HG02970 (cell line): Measurements from ENCODE around the gene DOCK11.
"Not testable (repeated sequence)": the region's sequence is repeated elsewhere in the genome, so short reads cannot be mapped to it uniquely, and the experiment has no call there.

Source experiments
- ATAC-seq: cut with Tn5 transposase; IDR thresholded peaks from one replicate; pipeline ENCODE4 v1.9.1; 2021; ENCODE audit warnings: mild to moderate bottlenecking, moderate library complexity, moderate number of reproducible peaks; ENCODE audit not compliant: unreplicated experiment, low FRiP score

Gene DOCK11

GRCh38 chrX:118564498-118564897 is 68.9 kb downstream of the DOCK11 start:
- ATAC-seq: no peak

DNA sequence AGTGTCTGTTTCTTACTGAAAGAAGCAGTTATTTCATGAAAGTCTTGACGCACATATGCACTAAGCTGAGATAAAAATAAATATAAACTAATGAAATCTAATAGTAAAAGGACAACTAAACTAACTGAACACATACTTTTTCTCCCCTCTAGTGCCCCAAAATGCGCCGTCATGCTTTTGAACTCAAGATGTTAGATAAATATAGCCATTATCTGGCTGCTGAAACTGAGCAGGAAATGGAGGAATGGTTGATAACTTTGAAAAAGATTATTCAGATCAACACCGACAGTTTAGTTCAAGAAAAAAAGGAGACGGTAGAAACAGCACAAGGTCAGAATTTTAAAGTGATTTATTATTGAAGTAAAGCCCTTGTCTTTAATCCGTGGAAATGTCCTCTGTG is 70.2 kb downstream of the DOCK11 start:
- no peak for ATAC-seq

DNA sequence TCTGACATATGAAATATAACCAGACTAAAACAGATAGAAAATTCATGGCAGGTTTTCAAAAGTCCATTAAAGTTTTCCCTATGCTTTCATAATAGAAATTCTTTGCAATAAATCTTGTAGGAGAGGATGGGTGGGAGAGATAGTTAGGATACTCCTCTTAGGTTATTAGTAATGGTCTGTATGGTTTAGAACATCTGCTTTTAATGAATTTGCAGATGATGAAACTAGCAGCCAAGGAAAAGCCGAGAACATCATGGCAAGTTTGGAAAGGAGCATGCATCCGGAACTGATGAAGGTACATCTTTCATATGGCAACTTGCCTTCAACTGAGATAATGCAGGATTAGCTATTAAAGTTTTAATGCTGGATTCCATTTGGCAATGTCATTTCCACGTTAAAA is 70.7 kb downstream of the DOCK11 start:
- no peak for ATAC-seq

DNA sequence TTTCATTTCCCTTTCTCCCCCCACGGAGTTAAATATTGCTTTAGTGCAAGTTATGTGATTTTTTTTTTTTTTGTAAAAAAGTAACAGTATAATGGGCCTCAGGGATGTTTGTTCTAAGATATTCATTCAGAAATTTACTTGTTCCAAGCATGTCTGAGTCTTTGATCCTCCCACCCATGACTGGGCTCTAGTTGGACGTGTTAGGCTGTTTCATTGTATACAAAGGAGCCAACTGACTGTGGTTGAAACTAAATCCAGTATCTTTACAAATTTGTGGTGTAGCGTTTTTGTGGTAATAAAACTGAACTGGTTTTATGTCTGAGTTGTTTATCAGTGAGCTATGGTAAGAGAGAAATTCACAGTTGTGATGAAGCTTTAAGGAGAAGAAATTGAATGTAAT is 74.1 kb downstream of the DOCK11 start:
- ATAC-seq: no peak

GRCh38 chrX:118570209-118570608 is 74.6 kb downstream of the DOCK11 start:
- ATAC-seq: no peak

DNA sequence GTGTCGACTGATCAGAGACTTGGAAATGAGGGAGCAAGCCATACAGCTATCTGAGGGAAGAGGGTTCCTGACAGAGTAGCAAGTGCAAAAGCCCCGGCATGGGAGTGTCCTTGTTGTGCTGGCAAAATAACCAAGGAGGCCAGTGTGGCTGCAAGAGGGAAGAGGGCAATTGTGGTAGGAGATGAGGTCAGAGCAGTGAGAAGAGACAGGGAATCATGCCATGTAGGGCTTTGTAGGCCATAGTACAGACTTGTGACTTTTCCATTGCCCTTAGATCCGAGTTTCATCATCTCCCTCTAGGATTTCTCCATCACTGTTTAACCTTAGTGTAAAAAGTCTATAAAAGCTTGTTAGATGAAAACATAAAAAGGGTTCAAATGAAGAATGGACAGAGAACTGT is 76.2 kb downstream of the DOCK11 start:
- ATAC-seq: no peak

DNA sequence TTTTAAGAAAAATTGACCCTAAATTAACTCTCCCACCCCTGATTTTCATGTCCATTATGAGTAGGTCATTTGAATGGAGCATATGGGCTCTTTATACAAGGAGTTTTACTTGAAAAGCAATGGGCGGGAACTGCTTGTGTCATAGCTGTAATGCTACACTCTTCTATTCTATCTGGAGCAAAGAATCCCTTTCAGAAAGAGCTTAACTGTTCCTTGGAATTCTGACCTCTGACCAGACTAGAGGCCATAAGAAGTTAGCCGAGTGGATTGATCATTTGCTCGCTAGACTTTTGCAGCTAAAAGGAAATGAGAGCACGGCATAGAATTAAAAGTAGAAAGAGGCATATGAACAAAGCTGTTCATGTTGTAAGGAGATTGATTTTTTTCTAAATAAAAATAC is 79.1 kb downstream of the DOCK11 start:
- no peak for ATAC-seq

- no peak for ATAC-seq
Observed at GRCh38 chrX:118577041-118577440, 81.4 kb downstream of the DOCK11 start.

- ATAC-seq: no peak
Observed at GRCh38 chrX:118579417-118579816, 83.8 kb downstream of the DOCK11 start.

DNA sequence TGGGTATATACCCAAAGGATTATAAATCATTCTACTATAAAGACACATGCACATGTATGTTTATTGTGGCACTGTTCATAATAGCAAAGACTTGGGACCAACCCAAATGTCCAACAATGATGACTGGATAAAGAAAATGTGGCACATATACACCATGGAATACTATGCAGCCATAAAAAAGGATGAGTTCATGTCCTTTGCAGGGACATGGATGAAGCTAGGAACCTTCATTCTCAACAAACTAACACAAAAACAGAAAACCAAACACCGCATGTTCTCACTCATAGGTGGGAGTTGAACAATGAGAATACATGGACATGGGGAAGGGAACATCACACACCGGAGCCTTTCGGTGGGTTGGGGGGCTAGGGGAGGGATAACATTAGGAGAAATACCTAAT is 87.3 kb downstream of the DOCK11 start:
- not testable (repeated sequence) for ATAC-seq

- no peak for ATAC-seq
Observed at GRCh38 chrX:118583781-118584180, 88.2 kb downstream of the DOCK11 start.

- no peak for ATAC-seq
Observed at GRCh38 chrX:118585296-118585695, 89.7 kb downstream of the DOCK11 start.

DNA sequence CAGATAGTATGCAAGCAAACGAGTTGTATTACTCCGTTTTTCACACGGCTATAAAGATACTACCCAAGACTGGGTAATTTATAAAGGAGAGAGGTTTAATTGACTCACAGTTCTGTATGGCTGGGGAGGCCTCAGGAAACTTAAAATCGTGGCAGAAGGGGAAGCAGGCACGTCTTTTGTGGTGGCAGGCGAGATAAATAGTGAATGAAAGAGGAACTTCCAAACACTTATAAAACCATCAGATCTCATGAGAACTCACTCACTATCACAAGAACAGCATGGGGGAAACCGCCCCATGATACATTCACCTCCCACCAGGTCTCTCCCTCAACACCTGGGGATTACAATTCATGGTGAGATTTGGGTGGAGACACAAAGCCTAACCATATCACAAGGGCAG is 90.6 kb downstream of the DOCK11 start:
- ATAC-seq: not testable (repeated sequence)

- ATAC-seq: no peak
Observed at GRCh38 chrX:118588715-118589114, 93.1 kb downstream of the DOCK11 start.

GRCh38 chrX:118589227-118589626 is 93.6 kb downstream of the DOCK11 start:
- no peak for ATAC-seq

GRCh38 chrX:118593407-118593806 is 97.8 kb downstream of the DOCK11 start:
- ATAC-seq: no peak

DNA sequence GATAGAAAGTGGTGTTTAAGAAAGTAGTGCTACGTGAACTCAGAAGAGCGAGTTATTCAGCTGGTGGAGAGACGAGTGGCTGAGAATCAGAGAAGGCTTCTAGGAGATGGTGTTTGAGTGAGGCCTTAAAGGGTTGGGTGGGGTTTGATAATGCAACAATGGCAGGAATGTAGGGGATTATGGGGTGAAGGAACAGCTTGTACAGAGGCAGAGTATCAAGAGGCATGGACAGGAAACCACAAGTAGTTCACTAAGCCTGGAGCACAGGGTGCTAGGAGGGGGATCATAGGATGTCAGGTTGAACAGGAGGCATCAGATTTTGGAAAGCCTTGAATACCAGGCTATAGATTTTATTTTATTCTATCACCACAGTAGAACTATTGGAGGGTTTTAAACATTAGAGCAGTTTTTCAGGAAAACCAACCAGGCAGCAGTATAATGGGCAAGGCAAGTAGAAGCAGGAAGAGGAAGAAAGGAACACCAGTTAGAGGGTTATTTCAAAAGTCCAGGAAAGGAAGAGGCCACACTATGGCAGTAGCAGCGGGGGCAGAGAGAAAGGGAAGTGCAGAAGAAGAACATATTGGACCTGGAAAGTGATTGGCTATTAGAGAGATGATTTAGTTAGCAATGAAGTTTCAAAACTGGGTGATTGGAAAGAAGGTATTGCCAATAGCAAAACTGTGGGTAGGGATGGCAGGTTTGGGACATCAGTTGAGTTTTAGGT is 99.2 kb downstream of the DOCK11 start:
- no peak for ATAC-seq

DNA sequence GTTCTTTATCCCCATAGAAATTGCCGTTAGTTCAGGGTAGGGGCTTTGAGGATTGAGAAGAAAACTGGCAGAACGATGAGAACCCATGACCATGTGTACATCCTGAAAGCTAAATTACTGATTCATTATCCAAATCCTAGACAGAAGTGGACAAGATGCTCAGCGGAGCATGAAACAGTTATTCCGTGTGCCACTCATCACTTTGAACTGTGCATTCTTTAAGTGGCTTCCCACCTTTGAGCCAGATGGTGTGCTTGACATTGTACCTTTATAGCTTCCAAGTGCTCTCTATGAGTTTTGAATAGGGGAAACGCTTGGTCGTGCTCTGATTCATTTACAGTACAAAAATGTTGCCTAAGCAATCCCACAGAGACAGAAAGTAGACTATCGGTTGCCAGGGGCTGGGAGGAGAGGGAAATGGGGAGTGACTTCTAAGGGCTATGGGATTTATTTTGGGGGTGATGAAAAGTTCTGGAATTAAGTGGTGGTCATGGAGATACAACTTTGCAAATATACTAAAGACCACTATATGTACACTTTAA is 100.0 kb downstream of the DOCK11 start:
- no peak for ATAC-seq

- ATAC-seq: no peak
Observed at GRCh38 chrX:118596390-118596789, 100.8 kb downstream of the DOCK11 start.

DNA sequence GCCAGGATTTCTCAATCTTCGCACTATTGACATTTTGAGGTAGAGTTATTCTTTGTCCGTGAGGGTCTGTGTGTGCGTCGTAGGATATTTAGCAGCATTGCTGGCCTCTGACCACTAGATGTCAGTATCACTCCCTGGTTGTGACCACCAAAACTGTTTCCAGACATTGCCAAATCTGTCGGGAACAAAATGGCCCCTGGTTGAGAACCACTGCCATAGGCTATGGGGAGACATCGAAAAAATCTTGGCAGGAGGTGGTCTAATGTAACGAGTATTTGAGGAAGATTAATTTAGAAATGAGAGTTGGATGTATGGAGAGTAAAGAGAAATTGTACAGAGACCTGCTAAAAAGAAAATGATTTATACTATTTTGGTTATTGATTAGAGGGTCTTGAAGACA is 108.4 kb downstream of the DOCK11 start:
- no peak for ATAC-seq

DNA sequence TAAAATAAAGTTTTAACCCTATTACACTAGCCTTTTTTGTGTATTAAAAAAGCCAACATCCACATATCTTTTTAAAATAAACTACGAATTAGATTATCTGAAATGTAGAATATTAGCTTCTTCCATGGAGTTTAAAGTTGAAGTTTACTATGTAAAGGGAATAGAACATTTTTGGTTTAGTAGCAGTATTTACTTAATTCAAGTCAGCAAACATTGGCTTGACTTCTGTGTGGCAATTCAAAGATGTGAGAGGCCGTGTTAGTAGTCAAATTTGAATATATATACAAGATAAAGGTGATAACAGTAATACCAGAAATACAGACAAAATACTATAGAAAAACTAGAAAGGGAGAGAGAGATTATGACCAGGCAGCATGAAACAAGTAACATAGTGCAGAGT is 116.7 kb downstream of the DOCK11 start:
- no peak for ATAC-seq

- no peak for ATAC-seq
Observed at GRCh38 chrX:118614150-118614549, 118.5 kb downstream of the DOCK11 start.
